Right lobe of liver (tissue), 4 donors: ENCODE measurements around the gene TMEM239.

Experiments
- CTCF ChIP-seq, 4 donors: fragments of 200-600 bp in 3 of 4; fragments of 450-650 bp in 1 of 4; IDR thresholded peaks; one replicate each; pipeline versions ENCODE4 v1.5.1 to v1.8.0; 2016 to 2022; ENCODE audit warnings: antibody characterized with exemption in 4 of 4, mild to moderate bottlenecking in 2 of 4
- POLR2A ChIP-seq: fragments of 450-650 bp; IDR thresholded peaks from one replicate; pipeline ENCODE4 v1.6.1; 2017; ENCODE audit warnings: antibody characterized with exemption, mild to moderate bottlenecking
- donor health status: DM: no; HTN: no; CAD: no.
- donor health status: DM: no; HTN: no; CAD: no.
- donor health status: DM: no; HTN: yes; CAD: no.

GRCh38 chr20:2778602-2779321 is 37.4 kb upstream of the TMEM239 start:
- no peak for TF ChIP-seq CTCF (IDR thresholded peaks at IDR 0.05)
- TF ChIP-seq POLR2A: no peak
